HG03108 (cell line): ENCODE data around the gene CYGB.
"Not testable (repeated sequence)": the region's sequence is repeated elsewhere in the genome, so short reads cannot be mapped to it uniquely, and the experiment has no call there.

ENCODE experiments used
- ATAC-seq: cut with Tn5 transposase; IDR thresholded peaks from one replicate; pipeline ENCODE4 v1.9.1; 2021; ENCODE audit warnings: moderate library complexity; ENCODE audit not compliant: unreplicated experiment

Gene CYGB

DNA sequence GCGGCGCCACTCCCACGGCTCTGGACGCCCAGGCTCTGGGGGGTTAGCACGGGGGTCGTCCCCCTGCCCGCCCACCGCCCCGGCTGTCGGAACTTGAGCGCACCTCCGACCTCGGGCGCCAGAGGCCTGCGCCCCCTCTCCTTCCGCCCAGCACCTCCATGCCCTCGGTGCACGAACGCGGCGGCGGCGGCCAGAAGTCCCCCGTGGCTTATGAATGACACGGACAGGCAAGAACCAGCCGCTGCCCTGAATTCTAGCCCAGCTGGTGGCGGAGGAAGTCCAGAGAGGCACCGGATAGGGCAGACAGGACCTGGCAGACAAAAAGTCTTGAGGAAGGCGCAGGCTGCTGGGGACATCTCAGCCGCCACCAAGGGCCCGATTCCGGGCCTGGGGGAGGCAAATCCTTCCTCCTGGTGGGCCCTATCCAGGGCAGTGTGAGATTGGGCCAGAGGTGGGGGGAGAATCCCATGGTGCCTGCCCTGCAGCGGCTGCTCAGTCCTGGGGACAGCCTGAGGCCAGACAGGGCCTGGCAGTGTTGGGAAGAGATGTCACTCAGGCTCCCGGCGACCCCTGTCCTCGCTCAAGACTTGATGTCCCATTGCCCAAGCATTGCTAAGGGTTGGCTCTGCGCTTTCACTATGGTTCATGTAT, 897 bp upstream of the CYGB start:
- no peak for ATAC-seq

DNA sequence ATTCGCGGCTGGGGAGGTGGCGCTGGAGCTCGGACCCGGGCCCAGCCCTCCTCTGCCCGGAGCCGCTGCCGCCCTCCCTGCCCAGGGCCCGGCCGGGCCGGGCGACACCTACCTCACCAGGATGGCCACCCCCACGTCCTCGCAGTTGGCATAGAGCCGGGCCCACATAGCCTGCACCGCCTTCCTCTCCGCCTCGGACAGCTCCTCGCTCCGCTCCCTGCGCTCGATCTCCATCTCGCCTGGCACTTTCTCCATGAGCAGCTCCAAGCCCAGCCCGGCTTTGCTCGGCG, 276 bp downstream of the CYGB start:
- ATAC-seq = no peak

DNA sequence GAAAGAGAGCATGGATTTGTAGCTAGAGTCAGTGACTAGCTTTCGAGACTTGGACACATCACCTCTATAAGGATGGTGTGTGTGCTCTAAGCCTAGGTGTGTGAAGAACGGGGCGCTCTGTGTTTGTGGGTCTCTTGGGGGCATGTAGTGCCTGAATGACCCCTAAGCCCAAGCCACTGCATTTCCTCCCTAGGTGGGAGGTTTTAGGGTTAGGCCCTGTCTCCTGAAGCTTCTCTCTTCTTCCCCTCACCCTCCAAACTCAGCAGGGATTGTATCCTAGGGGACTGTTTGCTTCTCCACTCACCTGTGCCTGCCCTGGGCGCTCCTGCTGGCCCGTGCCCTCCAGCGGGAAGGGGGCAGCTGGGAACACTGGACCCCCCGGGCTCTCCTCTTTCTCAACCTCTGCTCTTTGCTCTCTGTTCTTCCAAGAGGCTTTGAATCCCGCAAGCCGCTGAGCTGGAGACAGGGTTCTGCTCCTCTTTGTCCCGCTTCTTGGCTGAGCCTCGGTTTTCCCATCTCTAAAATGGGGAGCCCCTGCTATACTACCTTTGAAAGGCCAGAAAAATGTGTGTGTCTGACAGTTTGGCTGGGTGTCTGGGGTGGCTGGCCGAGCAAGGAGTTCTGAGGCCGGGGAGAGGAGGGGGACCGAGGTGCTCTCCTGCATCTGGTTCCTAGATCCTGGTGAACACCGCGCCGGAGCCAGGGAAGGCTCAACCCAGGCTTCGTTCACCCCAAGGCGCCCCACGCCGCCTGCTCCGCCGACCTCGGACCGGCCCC, 810 bp downstream of the CYGB start:
- no peak for ATAC-seq

DNA sequence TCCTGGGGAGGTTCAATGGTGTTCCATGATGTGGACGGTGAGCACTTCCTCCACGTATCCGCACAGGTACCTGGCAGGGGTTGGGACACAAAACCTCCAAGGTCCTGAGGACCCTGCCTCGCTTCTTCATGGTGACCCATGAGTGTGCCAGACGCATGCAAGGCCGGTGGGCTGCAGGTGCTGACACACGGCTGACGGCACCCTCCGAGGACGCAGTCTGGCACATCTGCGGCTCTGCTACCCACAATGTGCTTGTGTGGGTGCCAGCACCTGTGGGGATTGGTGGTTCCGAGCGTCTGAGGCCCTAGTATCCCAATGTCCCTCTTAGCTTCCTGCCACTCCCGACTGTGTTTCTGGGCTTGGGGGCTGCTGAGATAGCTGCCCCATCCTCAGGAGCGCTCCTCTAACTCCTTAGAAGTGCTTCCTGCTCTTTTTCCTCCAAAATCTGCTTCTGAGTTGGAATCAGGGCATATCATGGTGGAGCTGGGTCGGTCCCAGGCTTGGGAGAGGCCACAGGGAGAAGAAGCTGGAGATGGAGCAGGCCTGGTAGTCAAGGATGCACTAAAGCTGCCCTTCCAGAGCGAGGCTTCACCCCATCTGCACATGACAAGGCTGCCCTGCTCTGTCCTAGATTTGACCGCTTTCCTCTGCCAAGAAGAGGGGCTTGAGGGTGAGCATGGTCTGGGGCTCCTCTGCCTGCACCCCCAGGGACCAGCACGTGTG, 1.6 kb downstream of the CYGB start:
- ATAC-seq = no peak

DNA sequence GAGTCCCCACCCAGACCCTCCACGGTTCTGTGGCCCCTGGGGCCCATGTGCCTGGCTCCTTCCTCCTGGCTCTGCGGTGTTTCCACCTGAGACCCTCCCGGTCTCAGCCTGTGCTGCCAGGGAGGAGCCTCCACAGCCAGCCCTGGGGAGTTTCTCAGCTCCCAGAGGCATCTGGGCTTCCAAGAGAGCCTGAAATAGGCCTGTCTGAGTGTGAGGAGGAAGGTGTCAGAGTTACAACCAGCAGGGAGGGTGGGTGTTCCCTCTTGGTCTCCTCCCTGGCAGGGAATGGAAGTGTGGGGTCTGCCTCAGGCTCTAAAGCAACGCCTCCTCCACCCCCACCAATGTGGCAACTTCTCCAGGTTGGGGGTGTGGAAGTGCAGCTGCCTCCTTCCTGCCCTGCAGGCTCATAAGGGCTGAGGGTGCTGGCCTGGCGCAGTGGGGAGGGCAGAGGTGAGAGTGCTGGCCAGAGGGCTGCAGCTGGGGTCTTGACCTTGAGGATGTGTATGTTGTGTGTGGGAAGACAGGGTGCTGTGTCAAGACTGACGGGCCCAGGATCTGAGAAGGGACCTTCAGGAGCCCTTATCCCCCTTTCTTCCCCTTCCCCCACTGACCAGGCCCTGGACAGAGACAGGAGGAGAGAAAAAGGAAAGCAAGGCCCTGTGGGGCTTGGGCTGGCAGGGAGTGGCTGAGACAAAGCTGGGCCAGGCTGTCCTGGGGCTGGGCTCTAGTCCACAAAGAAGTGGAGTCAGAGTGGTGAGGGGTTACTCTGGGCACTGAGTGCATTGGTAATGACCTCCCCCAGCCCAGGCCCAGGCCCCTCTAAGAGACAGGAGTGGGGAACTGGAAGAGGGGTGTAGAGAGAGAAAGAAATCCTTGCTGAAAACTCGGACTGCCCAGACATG, 2.4 kb downstream of the CYGB start:
- no peak for ATAC-seq

DNA sequence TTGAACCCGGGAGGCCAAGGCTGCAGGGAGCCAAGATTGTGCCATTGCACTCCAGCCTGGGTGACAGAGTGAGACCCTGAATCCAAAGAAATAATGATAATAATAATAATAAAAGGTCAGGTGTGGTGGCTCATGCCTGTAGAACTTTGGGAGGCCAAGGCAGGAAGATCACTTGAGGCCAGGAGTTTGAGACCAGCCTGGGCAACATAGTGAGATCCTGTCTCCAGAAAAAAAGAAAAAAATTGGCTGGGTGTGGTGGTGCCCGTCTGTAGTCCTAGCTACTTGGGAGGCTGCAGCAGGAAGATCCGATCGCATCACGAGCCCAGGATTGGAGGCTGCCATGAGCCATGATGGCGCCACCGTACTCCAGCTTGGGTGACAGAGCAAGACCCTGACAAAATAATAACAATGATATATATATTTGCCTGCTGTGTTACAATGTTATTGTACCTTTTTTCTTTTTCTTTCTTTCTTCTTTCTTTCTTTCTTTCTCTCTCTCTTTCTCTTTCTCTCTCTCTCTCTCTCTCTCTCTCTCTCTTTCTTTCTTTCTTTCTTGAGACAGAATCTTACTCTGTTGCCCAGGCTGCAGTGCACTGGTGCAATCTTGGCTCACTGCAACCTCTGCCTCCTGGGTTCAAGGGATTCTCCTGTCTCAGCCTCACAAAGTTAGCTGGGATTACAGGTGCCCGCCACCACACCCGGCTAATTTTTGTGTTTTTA, 3.7 kb downstream of the CYGB start:
- not testable (repeated sequence) for ATAC-seq

DNA sequence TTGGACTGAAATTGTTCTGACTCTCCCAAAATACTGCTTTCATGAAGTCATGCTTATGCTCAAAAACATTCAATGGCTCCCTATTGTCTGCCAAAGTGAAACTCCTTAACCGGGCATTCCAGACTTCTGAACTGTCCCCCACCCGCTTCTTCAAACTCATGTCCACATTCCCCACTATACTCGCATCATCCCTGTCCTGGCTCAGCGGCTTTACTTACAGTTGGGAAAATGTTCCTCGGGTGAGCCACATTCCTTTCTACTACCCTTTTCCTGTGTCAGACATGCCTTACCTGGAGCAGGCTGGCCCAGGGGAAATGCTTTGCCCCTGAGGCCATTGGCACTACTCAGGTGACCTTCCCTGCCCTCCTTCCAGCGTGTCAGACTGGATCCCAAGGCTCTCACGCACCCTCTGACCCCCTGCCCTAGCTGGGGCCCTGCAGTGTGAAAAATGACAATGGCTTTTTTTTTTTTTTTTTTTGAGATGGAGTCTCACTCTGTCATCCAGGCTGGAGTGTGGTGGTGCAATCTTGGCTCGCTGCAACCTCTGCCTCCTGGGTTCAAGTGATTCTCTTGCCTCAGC, 5.3 kb downstream of the CYGB start:
- no peak for ATAC-seq

DNA sequence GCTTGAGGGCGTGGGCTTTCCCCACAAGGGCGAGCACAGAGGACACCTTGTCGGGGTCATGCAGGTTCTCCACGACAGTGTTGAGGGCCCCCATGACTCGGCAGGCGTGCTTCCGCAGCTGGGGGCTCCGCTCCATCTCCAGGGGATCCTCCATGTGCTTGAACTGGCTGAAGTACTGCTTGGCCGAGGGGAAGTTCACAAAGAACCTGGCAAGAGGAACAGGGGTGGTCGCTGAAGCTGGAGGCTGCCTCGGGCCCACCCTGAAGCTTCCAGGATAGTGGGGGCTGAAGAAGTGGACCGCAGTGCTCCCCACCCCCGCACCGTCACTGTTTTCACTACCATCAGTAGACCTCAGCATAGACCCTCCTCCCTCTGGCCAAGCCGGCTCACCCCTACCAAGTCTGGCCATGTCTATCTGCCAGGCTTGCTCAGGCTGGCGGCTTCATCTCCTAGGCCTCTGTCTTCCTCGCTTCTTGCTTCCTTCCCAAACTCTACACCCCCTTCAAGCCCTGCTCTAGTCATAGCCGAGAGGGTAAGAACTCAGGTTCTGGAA, 5.9 kb downstream of the CYGB start:
- no peak for ATAC-seq

DNA sequence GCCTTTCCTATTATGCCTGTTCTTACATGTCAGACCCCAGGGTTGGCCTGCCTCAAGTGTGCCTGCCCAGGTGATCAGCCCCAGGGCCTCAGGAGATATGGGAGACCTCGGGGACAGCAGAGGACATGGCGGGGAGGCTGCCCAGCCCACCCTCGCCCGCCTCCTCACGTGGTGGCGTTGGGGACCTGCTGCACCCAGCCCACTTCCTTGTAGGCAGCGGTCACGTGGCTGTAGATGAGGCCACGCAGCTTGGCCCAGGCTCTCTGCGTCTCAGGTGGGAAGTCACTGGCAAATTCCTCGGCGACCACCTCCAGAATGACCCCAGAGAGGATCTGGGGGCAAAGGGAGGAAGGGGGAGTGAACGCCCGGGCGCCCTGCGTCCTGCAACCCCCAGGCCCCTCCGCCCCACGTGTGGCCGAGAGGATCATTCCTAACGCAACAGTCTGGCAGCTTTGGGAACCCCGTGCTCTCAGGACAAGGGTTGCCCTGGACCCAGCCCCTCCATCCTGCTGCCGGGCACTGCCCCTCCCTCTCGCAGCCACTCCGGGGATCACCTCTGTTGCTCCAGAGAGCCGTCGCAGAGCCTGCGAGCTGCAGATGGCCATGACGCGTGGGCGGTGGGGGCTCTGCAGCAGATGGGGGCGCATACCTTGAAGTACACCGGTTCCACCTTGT, 6.6 kb downstream of the CYGB start:
- no peak for ATAC-seq

DNA sequence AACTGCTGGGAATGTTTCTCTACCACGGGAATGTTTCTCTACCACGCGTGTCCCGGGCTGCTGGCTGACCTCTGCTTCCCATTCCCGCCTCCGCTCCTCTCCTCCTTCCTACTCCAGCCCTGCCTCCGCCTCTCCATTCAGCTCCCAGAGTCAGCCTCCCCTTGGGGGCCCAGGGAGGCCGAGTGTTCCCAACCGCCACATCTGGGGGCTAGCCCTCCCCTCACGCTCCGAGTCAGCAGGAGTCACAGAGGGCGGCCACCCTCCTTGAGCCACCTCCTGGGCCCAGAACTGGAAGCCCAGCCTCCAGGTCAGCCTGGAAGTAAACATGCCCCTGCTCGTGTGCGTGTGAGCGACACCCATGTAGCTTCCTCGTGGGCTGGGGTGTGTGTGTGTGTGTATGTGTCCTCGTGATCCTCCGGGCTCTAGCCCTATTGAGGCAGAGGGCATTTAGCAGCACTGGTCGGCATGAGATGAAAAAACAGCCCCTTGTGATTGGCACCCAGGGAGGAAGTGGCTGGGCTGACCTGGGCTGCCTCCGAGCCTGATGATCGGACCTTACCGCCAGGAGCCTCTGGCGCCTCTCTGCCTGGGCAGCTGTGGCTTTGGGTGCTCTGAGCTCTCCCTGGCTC, 7.3 kb downstream of the CYGB start:
- no peak for ATAC-seq

DNA sequence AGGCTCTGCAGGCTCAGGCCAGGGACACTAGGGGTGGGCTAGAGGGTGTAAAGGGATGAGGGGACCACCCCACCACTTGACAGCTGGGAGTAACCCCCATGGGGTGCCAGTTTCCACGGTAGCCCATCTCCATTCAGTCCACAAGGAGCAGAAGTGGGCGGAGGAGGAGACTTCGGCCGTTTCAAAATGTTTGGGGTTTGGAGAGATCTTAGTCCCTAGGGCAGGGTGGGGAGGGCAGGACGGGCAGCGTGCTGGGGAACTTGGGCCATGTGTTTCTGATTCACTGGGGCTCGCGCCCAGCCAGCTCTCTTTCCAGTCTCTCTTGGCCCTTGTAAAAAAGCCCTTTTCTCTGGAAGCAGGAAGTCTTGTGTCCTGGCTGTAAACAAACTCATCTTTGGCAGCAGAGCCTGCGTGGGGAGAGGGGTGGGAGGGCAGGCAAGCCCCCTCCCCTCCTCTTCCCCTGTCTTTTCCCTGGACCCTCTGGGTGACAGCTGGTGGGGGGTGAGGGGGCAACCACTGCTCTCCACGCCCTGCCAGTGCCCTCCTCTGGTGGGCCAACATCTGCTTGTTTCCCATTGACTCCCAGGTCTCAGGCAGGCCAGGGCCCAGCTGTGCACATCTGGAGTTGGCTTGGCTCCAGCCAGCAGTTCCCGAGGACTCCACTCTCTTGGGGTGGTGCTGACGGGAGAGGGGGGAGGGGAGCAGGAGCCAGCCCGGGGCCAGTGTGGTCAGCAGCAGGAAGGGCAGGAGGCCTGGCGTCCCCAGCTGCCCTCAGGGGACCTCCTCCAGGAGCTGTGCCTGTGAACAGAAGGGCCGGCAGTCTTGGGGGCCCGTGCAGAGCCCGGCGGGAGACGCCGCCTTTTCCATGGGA, 8.1 kb downstream of the CYGB start:
- ATAC-seq = no peak

DNA sequence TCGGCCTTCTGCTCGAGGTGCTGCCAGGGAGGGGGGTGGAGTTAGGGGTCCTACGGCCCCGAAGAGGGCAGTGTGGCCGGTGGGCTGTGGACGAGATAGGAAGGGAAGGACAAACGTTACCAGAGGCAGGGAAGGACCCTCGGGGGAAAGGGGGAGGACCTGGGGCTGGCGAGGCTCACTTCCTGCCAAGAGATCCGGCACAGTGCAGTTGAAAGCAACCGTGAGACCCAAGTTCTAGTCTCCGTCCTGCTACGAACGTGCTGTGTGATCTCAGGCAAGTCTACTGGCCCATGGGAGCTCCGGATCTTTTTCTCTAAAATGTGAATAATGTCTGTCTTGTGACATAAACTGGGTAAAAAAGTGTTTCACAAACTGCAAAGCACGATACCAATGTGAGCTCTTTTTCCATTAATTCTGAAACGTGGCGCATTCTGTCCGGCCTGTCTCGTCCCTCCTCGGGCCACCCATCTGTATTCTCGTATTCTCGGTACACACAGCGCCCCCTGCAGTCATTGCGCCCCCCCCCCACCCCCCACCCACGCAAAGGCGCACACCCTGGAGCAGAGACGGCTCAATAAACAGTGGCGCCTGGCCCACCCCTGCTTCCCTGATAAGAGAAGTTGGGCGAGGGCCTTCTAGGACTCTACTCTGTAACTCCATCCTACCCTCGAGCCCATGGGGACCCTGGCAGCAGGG, 8.8 kb downstream of the CYGB start:
- no peak for ATAC-seq

DNA sequence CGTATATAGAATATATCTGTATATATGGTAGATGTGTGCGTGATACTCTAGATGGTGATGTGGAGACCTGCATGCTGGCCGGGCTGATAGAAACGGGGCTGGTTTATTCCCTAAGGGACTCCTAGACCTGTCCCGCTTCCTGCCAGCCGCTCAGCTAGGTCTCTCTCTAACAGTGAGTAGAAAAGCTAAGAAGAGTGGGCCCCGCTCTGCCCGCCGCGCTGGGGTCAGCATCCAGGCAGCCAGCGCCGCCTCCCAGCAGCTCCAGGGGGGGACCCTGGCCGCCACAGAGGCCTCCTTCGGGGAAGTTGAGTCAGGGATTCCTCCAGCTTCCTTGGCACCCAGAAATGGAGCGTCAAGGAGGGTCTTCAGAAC, 9.4 kb downstream of the CYGB start:
- ATAC-seq = peak; percentile 27

DNA sequence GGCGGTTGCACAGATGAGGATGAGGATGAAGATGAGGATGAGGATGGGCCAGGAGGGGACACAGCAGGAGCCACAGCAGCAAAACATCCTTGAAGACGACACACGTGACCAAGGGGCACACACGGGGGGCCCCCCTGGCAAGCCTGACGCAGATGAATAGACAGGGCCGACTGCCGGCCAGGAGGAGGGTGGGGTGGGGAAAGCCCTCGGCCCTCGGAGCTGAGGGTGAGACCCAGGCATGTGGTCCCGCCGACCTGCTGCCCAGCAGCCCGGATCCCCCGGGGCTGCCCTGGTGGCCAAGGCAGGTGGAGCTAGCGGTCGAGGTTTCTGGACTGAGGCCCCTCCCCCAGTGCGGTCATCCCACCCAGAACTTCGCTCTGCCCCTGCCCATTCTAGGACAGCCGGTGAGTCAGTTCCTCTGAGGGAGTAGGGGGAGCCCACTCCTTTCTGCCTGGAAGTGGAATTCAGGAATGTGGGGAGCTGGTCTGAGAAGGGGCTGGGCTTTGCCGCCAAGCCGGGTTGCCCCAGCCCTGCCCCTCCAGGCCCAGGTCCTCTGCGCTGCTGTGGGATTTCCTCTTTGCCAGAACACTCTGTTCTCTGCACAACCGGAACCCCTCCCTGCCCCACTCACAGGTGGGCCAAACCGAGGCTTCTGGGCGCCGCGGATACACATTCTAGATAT, 9.9 kb downstream of the CYGB start:
- peak; percentile 64 for ATAC-seq

DNA sequence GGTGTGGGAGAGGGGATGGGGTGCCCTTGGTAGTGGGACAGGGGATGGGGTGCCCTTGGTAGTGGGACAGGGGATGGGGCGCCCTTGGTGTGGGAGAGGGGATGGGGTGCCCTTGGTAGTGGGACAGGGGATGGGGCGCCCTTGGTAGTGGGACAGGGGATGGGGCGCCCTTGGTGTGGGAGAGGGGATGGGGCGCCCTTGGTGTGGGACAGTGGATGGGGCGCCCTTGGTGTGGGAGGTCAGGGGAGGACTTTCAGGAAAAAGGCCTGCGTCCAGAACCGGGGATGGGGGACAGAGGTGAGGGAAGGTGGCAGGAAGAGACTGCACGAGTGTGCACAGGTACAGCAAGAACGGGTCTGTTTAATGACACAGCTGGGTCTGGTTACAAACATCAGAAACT, 10.5 kb downstream of the CYGB start:
- not testable (repeated sequence) for ATAC-seq

DNA sequence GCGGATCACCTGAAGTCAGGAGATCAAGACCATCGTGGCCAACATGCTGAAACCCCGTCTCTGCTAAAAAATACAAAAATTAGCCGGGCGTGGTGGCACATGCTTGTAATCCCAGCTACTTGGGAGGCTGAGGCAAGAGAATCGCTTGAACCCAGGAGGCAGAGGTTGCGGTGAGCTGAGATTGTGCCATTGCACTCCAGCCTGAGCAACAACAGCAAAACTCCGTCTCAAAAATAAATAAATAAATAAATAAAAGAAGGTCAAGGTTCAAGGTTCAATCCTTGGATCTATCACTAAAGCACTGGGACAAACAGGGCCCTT, 12.0 kb downstream of the CYGB start:
- ATAC-seq = not testable (repeated sequence)
